Thyroid gland (tissue), 4 donors: ENCODE measurements around the gene S100A3.

Experiments
- POLR2A ChIP-seq, 2 donors: fragments of 450-650 bp; IDR thresholded peaks; one replicate each; pipeline ENCODE4 v1.6.1; 2017; ENCODE audit warnings: antibody characterized with exemption in 2 of 2, mild to moderate bottlenecking in 2 of 2, moderate library complexity in 1 of 2
- TF ChIP-seq, protein P1 (sequence below), 6 experiments: fragments of 200-600 bp in 3 of 6; fragments of 450-650 bp in 3 of 6; sonication (generic) in 3 of 6; IDR thresholded peaks; one replicate each; pipeline ENCODE4 v1.5.1; 2016 to 2019; ENCODE audit warnings: antibody characterized with exemption in 6 of 6, mild to moderate bottlenecking in 2 of 6, inconsistent platforms in 1 of 6, moderate library complexity in 1 of 6

DNA sequence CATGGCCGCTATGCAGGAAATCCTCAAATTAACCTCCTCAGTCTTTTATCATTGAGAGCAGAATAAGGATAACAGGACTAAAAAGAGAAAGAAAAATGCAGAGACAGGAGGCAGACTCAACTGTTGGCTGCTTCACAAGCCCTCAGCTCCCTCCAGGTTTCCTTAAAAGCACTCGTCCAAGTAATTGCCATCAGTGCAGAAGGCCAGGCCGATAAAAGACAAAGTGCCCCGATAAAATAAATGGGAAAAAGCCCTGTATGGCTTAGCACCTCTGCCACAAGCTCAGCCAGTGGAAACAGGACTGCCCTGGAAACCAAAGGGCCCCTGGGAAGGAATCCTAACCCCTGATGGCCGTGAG, 21.4 kb downstream of the S100A3 start:
- TF ChIP-seq, protein P1, sequence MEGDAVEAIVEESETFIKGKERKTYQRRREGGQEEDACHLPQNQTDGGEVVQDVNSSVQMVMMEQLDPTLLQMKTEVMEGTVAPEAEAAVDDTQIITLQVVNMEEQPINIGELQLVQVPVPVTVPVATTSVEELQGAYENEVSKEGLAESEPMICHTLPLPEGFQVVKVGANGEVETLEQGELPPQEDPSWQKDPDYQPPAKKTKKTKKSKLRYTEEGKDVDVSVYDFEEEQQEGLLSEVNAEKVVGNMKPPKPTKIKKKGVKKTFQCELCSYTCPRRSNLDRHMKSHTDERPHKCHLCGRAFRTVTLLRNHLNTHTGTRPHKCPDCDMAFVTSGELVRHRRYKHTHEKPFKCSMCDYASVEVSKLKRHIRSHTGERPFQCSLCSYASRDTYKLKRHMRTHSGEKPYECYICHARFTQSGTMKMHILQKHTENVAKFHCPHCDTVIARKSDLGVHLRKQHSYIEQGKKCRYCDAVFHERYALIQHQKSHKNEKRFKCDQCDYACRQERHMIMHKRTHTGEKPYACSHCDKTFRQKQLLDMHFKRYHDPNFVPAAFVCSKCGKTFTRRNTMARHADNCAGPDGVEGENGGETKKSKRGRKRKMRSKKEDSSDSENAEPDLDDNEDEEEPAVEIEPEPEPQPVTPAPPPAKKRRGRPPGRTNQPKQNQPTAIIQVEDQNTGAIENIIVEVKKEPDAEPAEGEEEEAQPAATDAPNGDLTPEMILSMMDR (IDR thresholded peaks at IDR 0.05), result no peak
- no peak for TF ChIP-seq POLR2A (IDR thresholded peaks at IDR 0.05)
